ENCODE results near the gene TP73. TPM values are rescaled to one million over a fixed set of nuclear protein-coding genes. Genes with fewer than 3 reads are reported as not detected.

Gene TP73
- total RNA-seq, 1 experiment from 2014 or later = 19.2 TPM

- H2AFZ ChIP-seq (ENCODE audit: low read depth, low read length, poor library complexity, severe bottlenecking) = no peak overlapping the region
- H3K9me3 ChIP-seq (ENCODE audit: control insufficient read depth in 1 of 2, insufficient read depth in 1 of 2, low read depth in 1 of 2, low read length in 2 of 2) = no peaks in the 10 kb centered on the region
- ChIA-PET CTCF (interaction anchor here (0.7 to 2.3 kb wide), 9 partner anchors 8 to 323 kb away, joined by 3 to 10 read pairs (median 3); partner anchors contain the start of gene LRRC47), RAD21 (ENCODE audit: low non-redundant PET in 1 of 2, low total read pairs in 2 of 2, uncharacterized antibody in 2 of 2, unreplicated experiment in 2 of 2) (no interaction called here), POLR2A (no interaction called here)
- DNase-seq (ENCODE audit: low read depth, low spot score) = no peak
- no peaks in the 10 kb centered on the region for H4K20me1 ChIP-seq (ENCODE audit: insufficient read depth)
- no peak overlapping the region for H3K4me3 ChIP-seq (replicated peaks in 1 of 2; ENCODE audit: low read depth in 1 of 2, low read length in 2 of 2)
- BruUV-seq (replicated peaks) = no TSS peak
- H3K4me2 ChIP-seq (ENCODE audit: low read length) = peak overlapping the region; percentile 51
- H3K9ac ChIP-seq (ENCODE audit: low read length) = peak overlapping the region; percentile 39
- H3K79me2 ChIP-seq (ENCODE audit: insufficient read depth, low read length) = no peaks in the 10 kb centered on the region
- H3K27me3 ChIP-seq (ENCODE audit: insufficient read depth, low read length) = no peaks in the 10 kb centered on the region
- peak overlapping the region; percentile 30; the same call in 1 of the 2 replicates for H3K27ac ChIP-seq (ENCODE audit: low read depth, low read length)
- peak; percentile 2 for ATAC-seq
- peaks cover 8 to 15% of the 10 kb centered on the region in 2 experiments; a peak in 3 of 4 replicates for H3K36me3 ChIP-seq (ENCODE audit: control insufficient read depth in 1 of 2, insufficient read depth in 2 of 2, low read length in 2 of 2)
- peaks cover 29 to 41% of the 10 kb centered on the region in 2 experiments for H3K4me1 ChIP-seq (ENCODE audit: control insufficient read depth in 1 of 2, insufficient read depth in 2 of 2, low read length in 2 of 2)
- intact Hi-C loops (cut with micrococcal nuclease) = loop anchor here (1.0 kb wide), 1 partner anchor 25 kb away; no protein-coding TSS in a partner anchor
- no peaks in the 10 kb centered on the region for H3K9me2 ChIP-seq (ENCODE audit: insufficient read depth)
- TF ChIP-seq JUND (IDR thresholded peaks at IDR 0.05) (no peak), POLR2AphosphoS5 (IDR thresholded peaks at IDR 0.05; ENCODE audit: low read depth, low read length) (peak; percentile 8; the same call in 1 of the 2 replicates), ZFX (IDR thresholded peaks at IDR 0.05) (peak; percentile 26; the same call in 1 of the 2 replicates)
These were observed 124.1 kb downstream of the TP73 start for GRCh38 chr1:3776231-3776961.

- intact Hi-C loops (cut with micrococcal nuclease) = no loop called here
- peaks cover 22 to 34% of the 10 kb centered on the region in 2 experiments for H3K4me1 ChIP-seq (ENCODE audit: control insufficient read depth in 1 of 2, insufficient read depth in 2 of 2, low read length in 2 of 2)
- TF ChIP-seq CTCF (IDR thresholded peaks at IDR 0.05 in 2 of 3, conservative IDR thresholded peaks at IDR 0.05 in 1 of 3; ENCODE audit: borderline replicate concordance in 1 of 3, insufficient read depth in 1 of 3, low read depth in 2 of 3, low read length in 2 of 3) (no peak), YY1 (IDR thresholded peaks at IDR 0.05; ENCODE audit: extremely low read depth, insufficient replicate concordance, low read depth, low read length) (no peak), SRF (IDR thresholded peaks at IDR 0.05; ENCODE audit: low read depth) (no peak), EGR1 (IDR thresholded peaks at IDR 0.05; ENCODE audit: low read depth) (no peak), SP1 (IDR thresholded peaks at IDR 0.05; ENCODE audit: low read depth) (no peak), POLR2A (IDR thresholded peaks at IDR 0.05; ENCODE audit: borderline replicate concordance, extremely low read depth, insufficient read depth, insufficient read length) (no peak), JUND (IDR thresholded peaks at IDR 0.05) (no peak), CBX3 (IDR thresholded peaks at IDR 0.05; ENCODE audit: low read depth) (no peak), FOSL1 (IDR thresholded peaks at IDR 0.05; ENCODE audit: low read depth) (no peak), POLR2AphosphoS5 (IDR thresholded peaks at IDR 0.05; ENCODE audit: low read depth, low read length) (no peak), TCF7L2 (IDR thresholded peaks at IDR 0.05; ENCODE audit: borderline replicate concordance, extremely low read depth, insufficient read depth, insufficient read length) (no peak), MAX (IDR thresholded peaks at IDR 0.05) (no peak), CEBPB (IDR thresholded peaks at IDR 0.05; ENCODE audit: low read depth) (no peak)
These were observed 124.8 kb downstream of the TP73 start for GRCh38 chr1:3777078-3777547.

More at GRCh38 chr1:3777078-3777547, 124.8 kb downstream of the TP73 start:
- no peaks in the 10 kb centered on the region for H3K9me2 ChIP-seq (ENCODE audit: insufficient read depth)
- DNase-seq (ENCODE audit: low read depth, low spot score) (no peak), ATAC-seq (no peak)
- POLR2A ChIA-PET = no interaction called here
- no peak overlapping the region for H2AFZ ChIP-seq (ENCODE audit: low read depth, low read length, poor library complexity, severe bottlenecking)
- no TSS peak for BruUV-seq (replicated peaks)
- RAD21 ChIA-PET (ENCODE audit: low non-redundant PET in 1 of 2, low total read pairs in 2 of 2, uncharacterized antibody in 2 of 2, unreplicated experiment in 2 of 2) = no interaction called here
- H3K4me2 ChIP-seq (ENCODE audit: low read length) = no peak overlapping the region
- peaks cover 10 to 21% of the 10 kb centered on the region in 2 experiments; a peak in 3 of 4 replicates for H3K36me3 ChIP-seq (ENCODE audit: control insufficient read depth in 1 of 2, insufficient read depth in 2 of 2, low read length in 2 of 2)
- H4K20me1 ChIP-seq (ENCODE audit: insufficient read depth) = no peaks in the 10 kb centered on the region
- no peak overlapping the region for H3K9ac ChIP-seq (ENCODE audit: low read length)
- H3K9me3 ChIP-seq (ENCODE audit: control insufficient read depth in 1 of 2, insufficient read depth in 1 of 2, low read depth in 1 of 2, low read length in 2 of 2) = no peaks in the 10 kb centered on the region
- no peaks in the 10 kb centered on the region for H3K79me2 ChIP-seq (ENCODE audit: insufficient read depth, low read length)
- H3K4me3 ChIP-seq (replicated peaks in 1 of 2; ENCODE audit: low read depth in 1 of 2, low read length in 2 of 2) = no peak overlapping the region
- CTCF ChIA-PET = interaction anchor here (2.3 kb wide), 1 partner anchor 19 kb away, joined by 10 read pairs; the partner anchor contains the start of gene LRRC47
- H3K27me3 ChIP-seq (ENCODE audit: insufficient read depth, low read length) = no peaks in the 10 kb centered on the region
- no peak overlapping the region for H3K27ac ChIP-seq (ENCODE audit: low read depth, low read length)
